Hematopoietic multipotent progenitor cell treated with erythropoietin and hydrocortisone succinate and interleukin-3 and kit ligand, for 6 days (in vitro differentiated cells): ENCODE measurements around the gene KRT28.
"Not testable (repeated sequence)": the region's sequence is repeated elsewhere in the genome, so short reads cannot be mapped to it uniquely, and the experiment has no call there.

Source experiments
- DNase-seq: peaks from one replicate; pipeline ENCODE4 v3.0.0-alpha.2; 2015

KRT28 gene

DNA sequence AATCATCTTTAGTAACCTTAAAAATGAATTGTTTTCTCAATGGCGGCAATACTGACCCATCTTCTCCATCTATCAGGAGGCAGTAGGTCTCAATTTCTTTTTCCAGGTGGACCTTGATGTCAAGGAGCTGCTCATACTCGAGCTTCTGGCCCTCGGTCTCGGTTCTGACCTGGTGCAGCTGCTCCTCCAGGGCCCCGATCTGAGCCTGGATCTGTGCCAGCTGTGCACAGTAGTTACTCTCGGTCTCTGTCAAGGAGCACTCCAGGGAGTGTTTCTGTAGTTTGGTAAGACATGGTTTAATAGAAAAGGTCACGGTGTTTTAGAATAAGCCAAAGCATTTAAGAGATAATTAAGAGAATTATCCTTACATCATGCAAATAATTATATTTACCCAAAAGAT is 22.3 kb downstream of the KRT28 start:
- DNase-seq, result no peak

DNA sequence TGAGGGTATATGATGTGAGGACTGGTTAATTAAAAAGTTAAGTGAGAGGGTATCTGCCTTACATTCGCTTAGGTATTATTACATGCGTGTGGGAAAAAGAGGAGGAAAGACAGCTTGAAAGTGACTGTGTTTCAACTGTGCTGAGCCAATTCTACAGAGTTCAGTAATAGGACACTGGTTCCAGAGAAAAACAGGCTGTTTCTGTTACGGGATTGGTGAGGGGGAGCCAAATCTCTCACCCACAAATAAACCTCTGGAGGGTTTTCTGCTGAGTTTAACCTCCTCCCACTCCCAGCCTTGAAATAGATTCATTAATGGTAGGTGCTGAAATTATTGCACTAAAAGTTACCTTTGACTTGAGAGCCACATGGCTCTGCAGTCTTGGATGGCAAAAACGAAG is 23.8 kb downstream of the KRT28 start:
- DNase-seq, result no peak

DNA sequence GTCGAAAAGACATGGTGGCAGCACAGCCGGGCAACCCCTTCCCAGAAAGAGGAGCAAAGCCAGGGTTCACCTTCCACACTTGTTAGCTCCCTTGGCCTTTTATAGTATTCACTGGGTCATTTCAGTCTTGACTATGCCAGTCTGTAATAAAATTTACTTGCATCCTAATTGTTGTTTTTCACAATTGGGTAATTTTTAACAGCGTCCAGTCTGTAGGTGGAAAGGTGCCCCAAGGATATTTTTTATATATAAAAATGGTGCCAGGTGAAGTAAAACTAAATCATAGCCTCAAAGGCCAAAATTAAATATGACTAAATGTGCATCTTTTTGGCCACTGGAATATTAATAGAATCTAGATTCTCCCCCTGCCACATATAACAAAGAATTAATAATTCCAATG is 27.7 kb downstream of the KRT28 start, which contains the start of gene KRT26:
Gene KRT26 (minus strand): TSS at position 101 of the 400 bp plus-strand sequence. CDS start 88 bp downstream, at position 13.
- DNase-seq, result no peak

DNA sequence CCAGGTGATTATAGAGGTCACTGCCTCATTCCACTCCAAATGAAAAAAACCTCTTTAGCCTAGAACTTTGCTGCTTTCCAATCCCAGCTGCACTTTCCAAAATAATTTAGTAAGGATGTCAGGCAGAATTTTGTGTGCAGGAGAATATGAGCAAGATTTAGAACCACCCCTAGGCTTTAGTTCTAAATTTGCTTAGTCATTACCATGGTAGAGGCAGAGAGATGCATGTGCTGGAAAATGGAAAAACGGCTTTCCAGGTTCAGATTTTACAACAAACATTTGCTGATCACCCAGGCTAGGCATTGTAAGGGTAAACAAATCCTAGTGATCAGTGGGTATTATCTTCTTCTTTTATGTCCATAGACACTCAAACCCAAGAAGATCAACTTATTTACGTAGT is 34.1 kb downstream of the KRT28 start:
- DNase-seq, result no peak

DNA sequence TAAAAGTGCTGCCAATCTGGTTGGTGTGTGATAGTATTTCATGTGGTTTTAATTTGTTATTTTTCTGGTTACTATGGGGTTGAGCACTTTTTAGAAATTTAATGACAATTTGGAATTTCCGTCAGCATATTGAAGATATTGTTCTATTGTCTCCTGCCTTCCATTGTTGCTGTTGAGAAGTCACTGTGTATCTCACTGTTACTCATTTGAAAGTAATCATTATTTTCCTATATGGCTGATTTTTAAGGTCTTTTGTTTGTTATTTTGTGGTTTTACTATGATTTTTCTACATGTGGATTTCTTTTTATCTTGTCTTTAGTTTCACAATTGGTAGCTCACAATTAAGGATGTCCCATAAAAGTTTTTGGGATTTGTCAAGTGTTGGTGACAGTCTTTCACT is 36.0 kb downstream of the KRT28 start:
- no peak for DNase-seq

DNA sequence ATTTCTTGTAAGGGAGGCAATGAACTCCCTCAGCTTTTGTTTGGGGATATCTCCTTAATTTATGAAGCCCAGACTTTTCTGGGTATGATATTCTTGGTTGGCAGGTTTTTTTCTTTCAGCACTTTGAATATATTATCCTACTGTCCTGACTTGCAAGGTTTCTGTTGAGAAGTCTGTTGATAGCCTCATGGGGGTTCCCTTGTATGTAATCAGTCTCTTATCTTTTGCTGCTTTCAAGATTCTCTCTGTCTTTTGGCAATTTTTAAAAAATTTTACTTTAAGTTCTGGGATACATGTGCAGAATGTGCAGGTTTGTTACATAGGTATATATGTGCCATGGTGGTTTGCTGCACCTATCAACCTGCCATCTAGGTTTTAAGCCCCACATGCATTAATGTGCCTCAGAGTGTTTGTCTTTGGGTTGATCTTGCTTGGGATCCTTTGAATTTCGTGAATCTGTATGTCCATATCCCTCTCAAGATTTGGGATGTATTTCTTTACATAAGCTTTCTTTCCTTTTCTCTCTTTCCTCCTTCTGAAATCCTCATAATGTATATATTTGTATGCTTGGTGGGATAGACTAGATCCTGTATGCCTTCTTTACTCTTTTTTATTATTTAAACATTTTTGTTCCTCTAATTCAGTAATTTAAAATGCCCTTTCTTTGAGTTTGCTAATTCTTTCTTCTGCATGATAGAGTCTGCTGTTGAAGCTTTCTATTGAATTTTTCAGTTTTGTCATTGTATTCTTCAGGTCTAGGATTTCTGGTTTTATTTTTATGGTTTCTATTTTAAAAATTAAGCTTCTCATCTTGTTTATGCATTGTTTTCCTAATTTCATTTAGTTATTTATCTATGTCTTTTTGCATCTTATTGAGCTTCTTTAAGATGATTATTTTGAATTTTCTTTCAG is 39.4 kb downstream of the KRT28 start:
- no peak for DNase-seq

DNA sequence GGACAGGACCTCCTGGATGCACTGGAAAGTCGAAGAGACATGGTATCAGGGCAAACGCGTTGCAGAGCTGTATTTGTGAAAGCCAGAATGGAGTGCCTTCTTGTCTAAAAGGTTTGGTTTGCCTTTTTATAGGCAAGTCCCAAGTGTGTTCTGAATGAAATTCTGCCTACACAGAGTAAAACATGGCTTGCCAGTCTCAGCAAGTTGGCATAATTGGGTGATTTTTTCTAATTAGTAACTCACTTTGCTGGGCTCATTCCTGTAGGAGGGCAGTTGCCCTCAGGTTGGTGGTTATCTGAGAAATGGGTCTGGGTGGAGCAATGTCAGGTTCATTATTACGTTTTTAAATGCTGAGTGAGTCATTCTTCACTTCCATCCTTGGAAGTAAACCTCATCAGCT is 44.5 kb downstream of the KRT28 start, which contains the start of gene KRT25:
Gene KRT25 (minus strand): TSS at position 101 of the 400 bp plus-strand sequence. CDS start 60 bp downstream, at position 41.
- no peak for DNase-seq

DNA sequence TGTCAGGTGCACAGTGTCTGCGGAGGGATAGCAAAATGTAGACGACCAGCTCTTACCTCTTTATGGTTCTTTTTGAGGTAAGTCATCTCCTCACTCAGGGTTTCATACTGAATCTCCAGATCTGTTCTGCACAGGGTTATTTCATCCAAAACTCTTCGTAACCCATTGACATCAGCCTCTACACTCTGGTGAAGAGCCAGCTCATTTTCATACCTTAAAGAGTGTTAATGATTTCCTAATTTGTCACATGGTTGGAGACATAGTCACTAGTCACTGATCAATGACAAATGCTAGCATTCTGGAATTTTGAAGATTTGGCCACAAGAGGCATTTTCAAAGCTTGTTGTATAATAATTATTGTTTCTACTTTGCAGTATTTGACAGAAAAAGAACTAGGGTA is 46.0 kb downstream of the KRT28 start:
- DNase-seq, result no peak

DNA sequence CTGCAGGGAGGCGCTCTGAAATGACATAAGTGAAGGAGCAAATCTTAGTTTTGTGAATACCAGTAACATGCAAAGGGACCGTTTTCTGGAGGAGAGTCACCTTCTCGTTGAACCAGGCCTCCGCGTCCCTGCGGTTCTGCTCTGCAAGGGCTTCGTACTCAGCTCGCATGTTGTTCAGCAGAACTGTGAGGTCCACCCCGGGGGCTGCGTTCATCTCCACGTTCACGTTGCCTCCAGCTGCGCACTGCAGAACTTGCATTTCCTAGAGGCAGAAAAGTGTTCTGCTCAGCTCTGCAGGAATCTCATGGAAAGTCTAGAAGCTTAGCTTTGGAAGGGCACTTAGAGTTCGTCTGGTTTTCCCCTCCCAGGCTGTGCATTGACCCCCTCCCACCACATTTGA is 48.7 kb downstream of the KRT28 start:
- no peak for DNase-seq

DNA sequence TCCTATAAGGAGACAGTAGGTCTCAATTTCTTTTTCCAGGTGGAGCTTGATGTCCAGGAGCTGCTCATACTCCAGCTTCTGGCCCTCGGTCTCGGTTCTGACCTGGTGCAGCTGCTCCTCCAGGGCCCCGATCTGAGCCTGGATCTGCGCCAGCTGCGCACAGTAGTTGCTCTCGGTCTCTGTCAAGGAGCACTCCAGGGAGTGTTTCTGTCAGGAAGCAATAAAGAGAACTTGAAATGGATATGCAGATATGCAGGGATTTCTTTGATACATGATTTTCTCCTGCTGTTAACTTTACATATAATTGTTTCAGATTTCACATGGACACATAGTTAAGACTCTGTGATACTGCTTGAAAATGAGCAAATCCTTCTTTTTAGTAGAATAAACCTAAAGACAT is 49.4 kb downstream of the KRT28 start:
- no peak for DNase-seq

DNA sequence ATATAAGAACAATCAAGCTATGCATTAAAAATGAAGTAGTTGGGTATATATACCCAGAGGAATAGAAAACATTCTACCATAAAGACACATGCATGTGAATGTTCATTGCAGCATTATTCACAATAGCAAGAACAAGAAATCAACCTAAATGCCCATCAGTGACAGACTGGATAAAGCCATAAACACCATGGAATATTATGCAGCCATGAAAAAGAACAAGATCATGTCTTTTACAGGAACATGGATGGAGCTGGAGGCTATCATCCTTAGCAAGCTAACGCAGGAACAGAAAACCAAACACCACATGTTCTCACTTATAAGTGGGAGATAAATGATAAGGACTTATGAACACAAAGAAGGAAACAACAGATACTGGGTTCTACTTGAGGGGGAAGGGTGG is 51.1 kb downstream of the KRT28 start:
- not testable (repeated sequence) for DNase-seq
